Stimulated activated CD4-positive, alpha-beta T cell treated with anti-CD3 and anti-CD28 coated beads, Interleukin-1b, Interleukin-23, amount 100 ng/mL, for 24 hours (primary cell): Measurements from ENCODE around the gene PUM1.

Experiments
- DNase-seq, 4 experiments: peaks; one replicate each; pipeline ENCODE4 v3.0.0-alpha.2; 2020; ENCODE audit warnings: low read depth in 4 of 4, low spot score in 1 of 4

PUM1 gene

DNA sequence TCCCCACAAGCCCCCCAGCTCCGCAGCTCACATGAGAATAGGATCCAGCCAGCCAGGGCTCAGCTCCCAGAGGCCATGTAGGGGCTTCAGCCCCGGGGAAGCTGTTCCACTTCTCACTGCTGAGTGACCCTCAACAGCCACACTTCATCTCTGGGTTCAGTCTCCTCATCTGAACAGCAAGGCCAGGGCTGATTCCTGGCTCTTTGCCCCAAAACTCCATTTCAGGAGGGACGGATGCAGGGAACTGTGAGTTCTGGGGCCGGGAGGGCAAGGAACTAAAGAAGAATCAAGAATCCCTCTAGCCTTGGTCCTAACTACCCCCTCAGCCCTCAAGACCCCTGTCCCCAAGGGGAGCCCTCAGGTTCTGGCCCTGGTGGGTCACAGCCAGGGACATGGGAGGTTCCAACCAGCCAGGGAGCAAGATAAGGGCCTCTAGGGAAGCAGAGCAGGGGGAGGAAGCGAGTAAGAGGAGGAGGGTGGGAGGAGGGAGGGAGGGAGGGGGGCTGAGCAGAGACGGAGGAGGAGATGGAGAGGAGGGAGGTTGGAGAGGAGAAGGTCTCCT is 170.1 kb downstream of the PUM1 start:
- no peak for DNase-seq

DNA sequence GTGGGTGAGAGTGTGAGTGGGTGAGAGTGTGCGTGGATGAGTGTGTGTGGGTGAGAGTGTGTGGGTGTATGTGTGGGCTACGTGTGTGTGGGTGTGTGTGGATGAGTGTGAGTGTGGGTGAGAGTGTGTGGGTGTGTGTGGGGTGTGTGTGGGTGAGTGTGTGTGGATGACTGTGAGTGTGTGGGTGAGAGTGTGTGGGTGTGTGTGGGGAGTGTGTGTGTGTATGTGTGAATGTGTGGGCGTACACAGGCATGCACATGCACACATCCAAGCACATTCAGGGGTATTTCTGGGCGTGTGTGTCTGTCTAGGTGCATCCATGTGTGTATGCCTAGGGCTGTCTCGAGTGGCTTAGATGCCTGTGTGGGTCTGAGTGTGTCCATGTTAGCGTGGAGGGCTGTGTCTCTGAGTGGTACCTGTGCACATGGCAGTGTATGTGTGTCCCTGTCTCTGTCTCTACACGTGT is 171.0 kb downstream of the PUM1 start:
- no peak for DNase-seq

DNA sequence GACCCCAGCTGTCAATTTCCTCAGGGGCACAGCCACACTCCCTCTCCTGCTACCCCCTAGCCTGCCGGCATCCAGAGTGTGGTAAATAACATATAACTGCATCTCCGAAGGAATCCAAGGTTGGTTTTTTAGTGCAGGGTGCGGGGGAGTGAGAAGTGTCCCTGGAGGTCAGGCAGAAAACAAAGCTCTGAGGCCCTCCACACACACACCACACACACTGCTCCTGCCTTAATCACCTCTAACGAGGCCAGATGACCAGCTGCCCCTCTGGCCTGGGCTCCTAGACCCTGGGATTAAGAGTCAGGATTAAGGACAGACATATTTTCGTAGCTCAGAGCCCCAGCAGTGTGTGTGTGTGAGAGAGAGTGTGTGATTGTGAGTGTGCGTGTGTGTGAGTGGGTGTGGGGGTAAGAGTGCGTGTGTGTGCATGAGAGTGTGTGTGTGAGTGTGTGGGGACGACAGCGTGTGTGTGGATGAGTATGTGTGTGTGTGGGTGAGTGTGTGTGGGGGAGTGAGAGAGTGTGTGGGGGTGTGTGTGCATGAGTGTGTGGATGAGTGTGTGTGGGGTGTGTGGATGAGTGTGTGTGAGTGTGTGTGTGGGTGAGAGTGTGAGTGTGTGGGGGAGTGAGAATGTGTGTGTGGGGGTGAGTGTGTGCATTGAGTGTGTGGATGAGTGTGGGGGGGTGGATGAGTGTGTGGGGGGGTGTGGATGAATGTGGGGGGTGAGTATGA is 171.6 kb downstream of the PUM1 start:
- no peak for DNase-seq

DNA sequence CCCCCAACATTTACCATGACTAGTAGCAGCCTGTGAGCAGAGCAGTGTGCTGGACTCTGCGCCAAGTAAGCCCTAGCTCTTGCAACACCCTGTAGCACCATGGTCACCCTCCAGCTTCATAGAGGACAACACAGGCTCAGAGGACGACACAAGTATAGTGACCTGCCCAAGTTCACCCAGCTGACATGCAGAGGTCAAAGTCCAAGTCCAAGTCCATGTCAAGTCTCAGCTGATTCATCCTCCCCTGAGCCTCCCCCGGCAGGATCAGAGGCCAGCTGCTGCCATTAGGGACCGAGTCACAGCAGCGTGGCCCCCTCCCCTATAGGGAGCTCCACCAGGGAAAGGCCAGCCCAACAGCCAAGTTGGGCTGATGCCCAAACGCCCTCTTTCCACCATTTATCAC is 172.8 kb downstream of the PUM1 start:
- DNase-seq, result no peak

DNA sequence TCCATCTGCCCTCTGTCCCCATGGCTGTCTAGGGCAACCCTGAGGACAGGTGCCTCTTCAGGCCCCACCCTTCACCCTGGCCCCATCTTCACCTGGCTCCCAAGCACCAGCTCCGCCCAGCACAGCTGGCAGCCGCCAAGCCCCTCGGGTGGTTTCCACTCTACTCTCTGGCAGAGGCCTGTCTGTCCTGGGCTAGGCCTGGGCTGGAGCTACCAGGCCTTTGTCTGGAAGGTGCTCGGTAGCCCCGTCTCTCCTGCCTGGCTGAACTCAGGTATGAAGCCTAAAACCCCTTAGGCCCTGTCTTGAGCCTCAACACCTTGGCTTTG is 174.3 kb downstream of the PUM1 start:
- DNase-seq, result no peak

DNA sequence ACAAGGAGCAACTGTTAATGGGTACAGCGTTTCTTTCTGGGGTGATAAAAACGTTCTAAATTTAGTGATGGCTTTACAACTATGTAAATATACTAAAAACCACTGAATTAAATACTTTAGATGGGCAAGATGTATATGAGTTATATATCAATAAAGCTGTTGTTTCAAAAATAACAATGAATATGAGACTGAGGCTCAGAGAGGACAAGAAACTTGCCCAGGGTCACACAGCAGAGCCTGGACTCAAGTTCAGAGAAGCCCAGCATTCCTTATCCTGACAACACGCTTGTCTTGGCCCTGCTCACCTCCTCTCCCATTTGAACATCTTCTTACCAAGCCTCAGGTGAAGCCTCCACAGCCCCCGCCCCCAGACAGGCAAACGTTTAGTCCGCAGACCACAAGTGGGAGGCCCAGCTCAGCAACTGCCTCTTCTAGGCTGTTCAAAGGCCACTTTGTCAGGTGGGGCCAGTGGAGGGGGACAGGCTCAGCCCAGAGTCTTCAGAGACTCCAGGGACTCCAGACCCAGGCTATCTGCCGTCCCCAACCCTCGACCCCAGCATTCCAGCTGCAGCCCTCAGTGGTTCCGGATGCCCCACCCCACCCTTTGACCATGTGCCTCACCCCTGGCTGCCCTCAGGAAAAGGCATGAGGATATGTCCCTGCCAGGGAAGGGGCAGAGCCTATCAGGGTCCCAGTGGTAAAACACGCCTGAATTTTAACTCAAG is 174.9 kb downstream of the PUM1 start:
- no peak for DNase-seq

DNA sequence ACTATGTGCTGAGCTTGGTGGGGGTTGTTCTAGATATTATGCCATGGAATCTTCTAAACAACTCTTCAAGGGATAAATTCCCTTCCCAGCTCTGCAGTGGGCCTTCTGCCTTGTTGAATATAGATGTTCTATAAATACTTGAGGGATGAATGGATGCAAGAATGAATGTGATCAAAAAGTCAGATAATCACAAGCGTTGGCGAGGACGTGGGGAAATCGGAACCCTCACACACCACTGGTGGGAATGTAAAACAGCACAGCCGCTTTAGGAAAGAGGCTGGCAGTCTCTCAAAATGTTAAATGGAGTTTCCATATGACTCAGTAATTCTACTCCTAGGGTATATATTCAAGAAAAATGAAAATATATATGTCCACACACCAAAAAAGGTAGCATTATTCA is 176.0 kb downstream of the PUM1 start:
- DNase-seq, result no peak

DNA sequence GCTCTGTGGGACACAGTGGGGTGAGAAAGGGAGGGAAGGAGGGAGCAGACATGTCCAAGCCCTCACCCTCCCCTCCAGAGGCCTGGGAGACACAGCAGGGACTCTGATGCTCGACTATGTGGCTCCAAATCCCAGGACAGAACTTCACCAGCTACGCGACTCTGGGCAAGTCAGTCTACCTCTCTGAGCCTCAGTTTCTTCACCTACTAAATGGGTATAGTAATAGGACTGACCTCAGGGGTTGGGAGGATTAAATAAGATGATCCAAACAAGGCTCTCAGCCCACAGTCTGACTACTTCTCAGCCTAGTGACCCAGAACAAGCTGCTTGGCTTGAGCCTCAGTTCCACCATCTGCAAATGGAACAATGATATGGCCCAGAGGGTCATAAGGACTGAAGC is 176.5 kb downstream of the PUM1 start:
- DNase-seq, result no peak

DNA sequence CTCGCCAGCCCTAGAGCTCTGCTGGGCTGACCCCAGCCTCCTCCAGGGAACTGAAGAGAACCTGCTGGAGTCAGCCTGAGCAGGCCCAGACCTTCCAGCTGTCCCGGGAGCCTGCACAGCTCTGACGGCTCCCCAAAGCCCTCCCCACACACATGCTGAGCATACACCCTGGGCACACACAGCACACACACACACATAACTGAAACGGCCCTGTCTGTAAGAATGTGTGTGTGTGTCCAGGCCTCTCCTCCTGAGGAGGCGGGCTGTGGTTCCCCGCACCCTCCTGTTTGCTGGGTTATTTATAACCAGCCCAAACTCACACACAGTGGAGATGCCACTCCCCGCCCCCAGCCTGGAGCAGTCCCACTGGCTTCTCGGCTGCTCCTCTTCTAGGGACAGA is 177.1 kb downstream of the PUM1 start:
- no peak for DNase-seq

DNA sequence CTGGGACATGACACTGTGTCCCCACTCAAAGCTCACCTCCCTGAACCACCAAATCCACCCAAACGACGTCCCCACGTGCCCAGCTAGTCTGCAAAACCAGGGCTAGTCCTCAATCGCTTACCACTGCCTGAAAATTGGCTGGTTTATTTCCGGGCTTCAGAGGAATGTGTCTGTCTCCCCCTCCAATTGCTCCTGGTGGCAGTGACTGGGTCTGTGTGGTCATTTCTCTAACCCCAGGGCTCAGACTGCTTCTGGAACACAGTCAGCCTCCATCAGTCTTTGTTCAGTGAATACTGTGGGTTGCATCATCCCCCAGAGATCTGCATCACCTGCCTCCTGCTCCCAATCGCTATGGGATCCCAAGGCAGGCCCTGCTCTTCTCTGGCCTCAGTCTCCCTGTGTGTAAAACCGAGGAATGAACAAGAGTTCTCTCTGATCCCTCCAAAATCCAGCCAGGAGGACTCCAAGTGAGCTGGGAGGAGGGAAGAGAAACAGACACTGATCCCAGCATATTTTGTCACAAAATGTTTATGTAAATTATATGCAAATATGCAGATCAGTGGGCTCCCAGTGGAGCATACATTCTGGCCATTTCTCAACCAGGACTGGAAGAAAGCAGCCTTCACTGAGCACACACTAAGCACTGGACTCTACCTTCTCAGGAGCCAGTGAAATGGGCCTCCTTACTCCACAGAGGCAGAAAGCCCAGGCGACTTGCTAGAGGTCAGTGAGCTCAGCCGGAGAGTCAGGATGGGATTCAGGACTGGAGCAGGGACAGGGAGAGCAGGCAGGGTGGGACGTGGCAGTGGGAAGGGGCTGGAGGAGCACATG is 177.8 kb downstream of the PUM1 start:
- no peak for DNase-seq

DNA sequence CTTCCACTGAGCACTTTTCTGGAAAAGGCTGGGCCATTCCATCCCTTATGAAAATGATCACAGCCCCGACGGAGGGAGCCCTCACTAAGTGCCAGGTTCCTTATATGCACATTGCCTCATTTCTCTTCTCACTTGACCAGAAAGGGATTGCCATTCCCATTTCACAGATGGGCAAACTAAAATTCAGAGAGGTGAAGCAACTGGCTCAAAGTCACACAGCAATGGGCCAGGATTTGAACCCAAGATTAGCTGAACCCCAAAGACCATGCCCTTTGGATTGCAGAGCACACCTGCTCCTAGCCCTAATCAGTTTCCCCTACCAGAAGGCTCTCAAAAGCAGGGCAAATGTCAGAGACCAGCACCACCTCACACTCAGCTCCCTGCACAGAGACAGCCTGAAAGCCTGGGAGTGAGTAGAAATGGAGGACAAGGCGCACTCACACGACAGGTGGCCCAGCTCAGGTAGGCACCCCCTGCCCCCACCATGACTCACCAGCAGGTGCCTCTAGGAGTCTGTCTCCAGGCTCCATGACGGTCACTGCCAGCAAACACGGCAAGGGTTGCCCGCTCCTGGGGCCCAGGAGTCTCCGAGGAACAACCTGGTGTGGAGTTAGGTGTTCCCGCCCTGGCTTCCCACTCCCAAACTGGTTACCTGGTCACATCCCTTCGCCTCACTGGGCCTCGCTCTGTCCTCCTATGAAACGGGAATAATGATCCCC is 178.6 kb downstream of the PUM1 start:
- DNase-seq, result no peak

DNA sequence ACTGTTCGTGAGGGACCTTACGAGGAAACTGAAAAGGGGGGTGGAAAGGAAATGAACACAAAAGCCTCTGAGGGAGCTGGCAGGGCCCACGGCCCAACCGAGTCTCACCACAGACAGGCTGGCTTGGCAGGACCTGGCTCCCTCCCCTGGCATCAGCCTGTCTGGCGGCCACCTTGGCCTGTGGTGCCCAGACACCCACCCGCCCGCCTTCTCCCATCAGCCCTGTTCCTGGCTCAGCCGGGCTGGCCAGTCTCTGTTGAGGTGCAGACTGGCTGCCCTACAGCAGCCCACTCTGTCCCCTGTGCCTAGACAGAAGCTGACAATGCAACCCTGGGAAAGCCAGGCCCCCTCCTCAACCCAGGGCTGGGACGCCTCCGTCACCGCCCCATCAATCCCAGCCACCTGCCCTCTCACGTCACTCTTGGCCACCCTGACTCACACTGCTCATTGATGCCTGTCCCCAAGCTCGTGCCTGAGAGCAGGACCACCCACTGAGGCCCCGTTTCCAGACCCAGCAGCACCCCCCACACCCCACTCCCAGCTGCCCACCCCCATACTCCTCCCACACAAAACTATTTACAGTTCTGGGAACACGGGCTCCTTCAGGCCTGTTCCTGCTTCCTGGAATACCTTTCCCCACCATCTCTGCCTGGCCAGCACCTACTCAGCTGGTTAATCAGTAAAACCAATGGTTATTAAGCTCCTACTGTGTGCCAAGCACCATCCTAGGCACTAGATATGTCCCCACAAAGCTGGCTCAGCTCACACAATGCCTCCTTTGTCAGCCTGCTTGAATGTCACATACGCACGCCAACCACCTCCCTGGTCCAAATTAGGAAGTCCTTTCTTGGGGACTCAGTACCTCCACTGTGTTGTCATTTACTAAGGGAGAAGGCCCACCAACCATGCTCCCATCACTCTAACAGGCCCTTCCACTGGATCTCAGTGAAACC is 179.7 kb downstream of the PUM1 start:
- DNase-seq, result no peak

DNA sequence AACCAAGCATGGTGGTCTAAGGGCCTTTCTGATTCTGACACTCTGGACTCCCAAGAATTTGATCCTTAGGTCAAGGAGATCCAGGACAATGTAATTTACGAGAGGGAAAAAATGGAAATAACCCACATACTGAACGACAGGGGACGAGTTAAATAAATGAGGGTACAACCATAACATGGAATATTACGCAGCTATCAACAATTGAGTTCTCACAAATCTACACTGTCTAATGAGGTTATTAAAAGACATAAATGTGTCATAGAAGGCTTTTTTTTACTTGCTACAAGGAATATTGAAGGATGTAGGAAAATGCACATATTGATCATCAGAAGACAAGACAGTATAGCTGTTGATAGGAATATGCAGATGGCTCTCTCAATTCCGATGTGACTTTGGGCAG is 180.8 kb downstream of the PUM1 start:
- no peak for DNase-seq

DNA sequence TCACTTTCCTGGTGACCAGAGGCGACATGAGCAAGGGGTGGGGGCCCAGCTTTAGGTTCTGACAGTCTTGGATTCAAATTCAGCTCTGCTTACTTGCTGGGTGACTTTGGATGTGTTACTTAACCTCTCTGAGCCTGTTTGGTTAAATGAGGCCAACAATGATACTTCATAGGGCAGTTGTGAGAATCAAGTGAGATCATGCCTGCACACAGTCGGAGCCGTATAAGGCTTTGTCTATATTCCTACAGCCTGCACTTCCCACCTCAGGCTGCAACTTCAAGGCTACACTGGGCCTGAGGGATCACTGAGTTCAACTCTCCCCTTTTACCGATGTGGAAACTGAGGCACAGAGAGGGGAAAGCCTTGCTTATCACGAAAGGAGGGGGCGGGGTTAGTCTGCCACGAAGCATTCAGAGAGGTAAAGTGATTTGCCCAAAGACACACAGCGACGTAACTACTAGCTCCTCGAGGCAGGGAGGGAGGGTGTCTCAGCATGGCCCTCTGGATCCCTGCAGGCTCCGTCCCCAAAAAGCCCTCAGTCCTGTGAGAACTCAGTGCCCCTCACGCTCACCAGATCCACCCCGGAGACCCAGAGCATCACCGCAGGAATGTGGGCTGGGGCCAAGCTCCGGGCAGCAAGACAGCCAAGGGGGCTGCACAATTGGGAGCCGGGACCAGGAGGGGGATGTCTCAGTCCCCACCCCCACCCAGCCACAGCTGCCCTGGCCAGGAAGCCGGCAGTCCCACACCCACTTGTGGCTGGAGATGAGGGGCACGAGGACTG is 181.9 kb downstream of the PUM1 start:
- DNase-seq, result no peak

DNA sequence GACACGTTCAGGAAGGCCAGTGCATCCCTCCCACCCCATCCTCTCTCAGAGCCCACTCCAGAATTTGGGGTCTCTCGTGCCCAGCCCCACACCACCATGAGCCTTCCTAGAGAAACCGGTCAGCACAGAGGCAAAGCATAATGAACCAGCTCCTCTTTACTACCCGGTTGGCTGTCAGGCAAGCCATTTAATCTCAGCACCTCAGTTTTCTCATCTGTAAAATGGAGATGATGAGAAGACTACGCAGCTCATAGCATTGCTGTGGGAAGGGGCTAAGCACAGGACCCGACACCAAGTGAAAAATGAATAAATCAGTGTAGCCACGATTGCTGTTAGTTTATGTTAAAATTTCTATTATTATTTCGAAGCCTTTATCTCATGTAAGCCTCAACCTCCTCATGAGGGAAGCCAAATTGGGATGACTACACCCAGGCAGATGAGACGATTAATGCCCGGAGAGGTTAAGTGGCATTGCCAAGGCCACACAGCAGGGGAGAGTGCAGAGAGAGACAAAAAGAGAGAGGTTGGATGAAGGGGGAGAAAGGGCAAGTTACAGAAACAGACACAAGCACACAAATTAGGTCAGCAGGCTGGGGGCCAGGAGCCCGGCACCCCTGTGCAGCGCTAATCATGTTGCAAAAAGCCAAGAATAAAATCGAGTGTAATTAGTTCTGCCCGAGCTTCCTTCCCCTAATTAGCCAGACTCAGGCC is 182.7 kb downstream of the PUM1 start:
- DNase-seq, result no peak
